NCI-H2196 (cell line): Measurements from ENCODE around the gene STX18.
"Not testable (repeated sequence)": the region's sequence is repeated elsewhere in the genome, so short reads cannot be mapped to it uniquely, and the experiment has no call there.

Experiments
- DNase-seq: peaks from one replicate; lab custom pipeline; 2025; ENCODE audit not compliant: unreplicated experiment; lab: John Stamatoyannopoulos, UW

STX18 gene

GRCh38 chr4:4555916-4556315 is 14.1 kb upstream of the STX18 start:
- DNase-seq, result no peak

DNA sequence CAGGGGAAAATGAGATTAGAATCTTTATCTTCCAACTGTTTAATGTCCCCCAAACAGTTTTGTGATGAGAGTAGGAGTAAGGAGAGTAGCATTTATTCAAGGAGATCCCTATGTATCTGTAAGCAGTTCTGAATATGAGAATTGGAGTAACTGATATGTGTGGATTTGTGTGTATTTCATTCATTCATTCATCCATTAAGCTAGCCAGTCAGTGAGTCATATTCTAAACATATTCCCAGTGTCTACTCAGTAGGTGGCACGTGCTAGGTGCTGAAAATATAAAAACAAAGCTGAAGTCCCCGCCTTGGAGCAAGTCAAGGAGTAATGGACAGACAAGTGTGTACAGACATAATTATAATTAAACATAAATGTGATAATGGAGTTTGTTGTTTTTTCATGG is 12.4 kb upstream of the STX18 start:
- no peak for DNase-seq

- DNase-seq, result not testable (repeated sequence)
Observed at GRCh38 chr4:4552042-4552441, 10.2 kb upstream of the STX18 start.

DNA sequence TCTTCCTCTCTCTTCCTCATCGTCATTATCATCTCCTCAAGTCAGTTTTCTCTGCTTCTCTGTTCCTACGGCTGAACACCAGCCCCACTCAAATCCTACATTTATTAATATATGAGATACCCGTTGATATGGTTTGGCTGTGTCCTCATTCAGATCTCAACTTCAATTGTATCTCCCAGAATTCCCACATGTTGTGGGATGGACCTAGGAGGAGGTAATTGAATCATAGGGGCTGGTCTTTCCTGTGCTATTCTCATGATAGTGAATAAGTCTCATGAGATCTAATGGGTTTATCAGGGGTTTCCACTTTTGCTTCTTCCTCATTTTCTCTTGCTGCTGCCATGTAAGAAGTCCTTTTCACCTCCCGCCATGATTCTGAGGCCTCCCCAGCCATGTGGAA is 8.3 kb upstream of the STX18 start:
- not testable (repeated sequence) for DNase-seq

DNA sequence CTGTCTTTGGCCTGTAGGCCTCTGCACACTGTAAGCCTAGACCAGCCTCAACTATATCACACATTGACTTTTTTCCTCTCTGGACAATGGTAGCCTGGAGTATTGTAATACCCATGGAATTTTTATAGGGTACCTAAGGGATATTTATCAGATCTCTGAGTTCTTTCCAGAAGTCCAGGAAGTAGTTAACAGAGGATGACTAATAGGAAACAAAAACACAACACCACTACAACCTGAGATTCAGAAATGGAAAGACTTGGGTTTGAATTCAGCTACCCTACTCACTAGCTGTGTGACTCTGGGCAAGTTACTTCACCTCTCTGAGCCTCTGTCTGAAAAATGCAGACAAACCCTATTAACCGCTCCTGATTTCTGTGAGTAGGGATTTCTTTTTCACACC is 7.7 kb upstream of the STX18 start:
- DNase-seq, result no peak

DNA sequence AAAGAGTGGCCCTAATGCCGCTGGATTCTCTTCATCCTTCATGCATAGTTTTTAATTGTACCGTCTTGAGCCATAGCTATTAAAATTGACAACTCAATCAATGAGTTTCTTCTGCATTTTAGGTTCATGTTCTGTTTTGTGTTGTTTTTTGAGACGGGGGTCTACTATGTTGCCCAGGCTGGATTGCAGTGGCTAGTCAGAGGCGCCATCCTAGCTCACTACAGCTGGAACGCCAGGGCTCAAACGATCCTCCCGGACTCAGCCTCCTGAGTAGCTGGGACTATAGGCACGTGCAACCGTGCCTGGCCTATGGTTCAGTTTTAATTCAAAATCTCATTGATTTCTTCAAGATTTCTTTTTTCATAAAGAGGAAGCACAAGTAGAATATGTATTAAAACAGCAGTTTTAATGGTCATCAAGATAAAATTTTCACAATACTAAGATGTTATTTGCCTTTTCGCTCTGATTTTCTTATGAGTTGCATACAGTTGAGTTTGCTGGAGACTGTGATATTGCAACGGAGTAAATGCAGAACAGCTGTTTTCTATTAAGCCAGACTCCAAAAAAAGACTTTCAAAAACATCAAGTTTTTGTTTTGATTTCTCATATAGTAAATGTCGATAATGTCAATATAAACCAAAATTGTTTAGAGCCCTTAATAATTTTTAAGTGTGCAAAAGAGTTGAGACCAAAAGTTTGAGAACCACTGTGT is 1.1 kb upstream of the STX18 start:
- DNase-seq, result no peak

GRCh38 chr4:4541040-4541631 is 712 bp downstream of the STX18 start:
- no peak for DNase-seq

DNA sequence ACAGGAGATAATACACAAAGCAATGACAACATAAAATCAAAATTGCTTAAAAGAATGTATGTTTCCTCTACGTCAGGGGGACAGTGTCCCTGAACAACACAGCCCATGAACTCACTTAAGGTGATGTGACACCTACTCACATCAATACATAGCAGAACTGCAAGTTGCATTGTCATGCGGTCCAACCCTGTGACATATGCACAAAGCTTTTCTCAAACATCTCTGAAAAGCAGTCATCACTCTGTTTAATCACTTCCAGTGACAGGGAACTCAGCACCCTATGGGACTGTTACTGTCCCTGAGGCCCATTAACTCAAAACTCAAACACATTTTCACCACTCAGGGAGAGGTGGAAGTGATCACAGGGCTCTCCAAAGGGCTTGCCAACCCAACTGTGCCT is 2.4 kb downstream of the STX18 start:
- DNase-seq, result no peak

DNA sequence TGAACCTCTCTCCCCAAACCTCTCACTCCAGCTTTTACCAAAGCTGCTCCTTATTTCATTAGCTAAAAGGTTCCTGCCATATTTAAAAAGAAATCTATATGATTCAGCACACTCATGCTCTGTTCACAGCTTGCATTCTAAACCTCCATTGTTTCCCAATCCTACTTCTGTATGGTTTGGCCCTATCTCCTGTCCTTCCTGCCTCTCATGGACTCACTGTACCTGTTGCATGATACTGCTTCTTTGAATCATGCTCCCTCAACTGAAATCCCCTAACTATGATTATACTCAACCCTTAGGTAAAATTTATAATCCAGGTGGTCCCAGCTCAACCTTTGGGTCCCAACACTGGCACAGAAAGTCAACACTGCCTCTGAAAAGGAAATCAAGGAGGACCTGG is 6.3 kb downstream of the STX18 start:
- no peak for DNase-seq

- no peak for DNase-seq
Observed at GRCh38 chr4:4534515-4535145, 7.2 kb downstream of the STX18 start.

DNA sequence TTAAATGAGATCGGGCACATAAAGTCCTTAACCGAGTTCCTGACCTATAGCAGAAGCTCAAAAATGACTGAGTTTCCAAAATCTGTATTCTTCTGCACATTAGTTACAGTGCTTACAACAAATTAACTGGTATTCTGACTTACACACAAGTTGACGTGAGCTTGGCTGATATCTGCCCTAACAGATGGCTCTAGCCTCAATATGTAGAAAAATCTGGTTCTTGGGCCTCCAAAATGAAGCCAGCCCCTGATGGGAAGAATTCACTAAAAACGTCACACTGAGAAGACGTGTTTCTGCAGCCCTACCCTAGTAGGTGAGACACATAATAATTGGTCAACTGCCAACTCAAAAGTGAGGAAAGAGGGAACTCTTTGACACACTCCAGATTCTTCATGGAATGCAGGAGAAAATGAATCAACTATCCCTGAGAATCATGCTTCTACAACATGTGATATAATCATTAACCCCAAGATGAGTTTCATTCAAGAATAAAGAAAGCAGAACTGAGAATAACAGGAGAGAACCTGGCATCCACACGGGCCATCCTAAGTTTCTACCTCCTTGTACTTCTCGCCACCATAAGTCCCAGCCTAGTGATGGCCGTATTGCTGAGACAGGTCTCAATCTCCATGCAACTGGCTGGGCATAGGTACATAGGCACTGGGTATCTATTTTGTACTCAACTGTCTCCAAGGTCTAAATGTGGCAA is 8.2 kb downstream of the STX18 start:
- no peak for DNase-seq

DNA sequence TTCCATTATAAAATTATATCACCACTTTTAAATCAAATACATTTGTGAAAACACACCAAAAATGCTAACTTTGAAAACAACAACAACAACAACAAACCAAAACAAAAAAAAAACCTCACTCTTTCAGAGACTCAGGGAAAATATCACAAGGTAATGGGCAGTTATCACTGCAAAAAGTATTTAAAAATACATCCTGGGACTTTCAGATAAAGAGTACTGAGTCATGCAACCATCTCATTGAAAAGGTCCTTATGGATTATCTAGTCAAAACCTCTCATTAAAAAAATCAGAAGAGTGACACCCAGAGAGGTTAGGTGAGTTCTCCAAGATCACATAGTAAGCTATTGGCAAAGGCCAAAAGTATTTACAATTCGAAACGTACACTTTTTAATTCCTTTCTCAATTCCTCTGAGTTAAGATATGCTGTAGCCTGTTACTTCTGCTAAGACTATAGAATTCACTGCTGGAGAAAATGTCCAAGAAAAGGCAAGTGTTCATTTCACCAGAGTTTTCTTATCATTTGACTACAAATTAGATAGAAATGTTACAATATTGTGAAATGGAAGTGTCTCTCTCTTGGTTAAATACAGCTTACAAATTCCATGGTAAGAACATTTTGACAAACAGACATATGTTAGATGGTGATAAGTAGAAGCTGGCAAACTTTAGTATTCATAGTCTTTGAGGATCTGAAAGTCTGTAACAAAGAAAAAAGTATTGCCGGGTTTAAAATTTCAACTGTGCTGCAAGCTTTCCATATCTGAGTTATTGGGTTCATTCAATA is 9.3 kb downstream of the STX18 start:
- DNase-seq, result no peak

GRCh38 chr4:4529392-4529791 is 12.5 kb downstream of the STX18 start:
- DNase-seq, result no peak

DNA sequence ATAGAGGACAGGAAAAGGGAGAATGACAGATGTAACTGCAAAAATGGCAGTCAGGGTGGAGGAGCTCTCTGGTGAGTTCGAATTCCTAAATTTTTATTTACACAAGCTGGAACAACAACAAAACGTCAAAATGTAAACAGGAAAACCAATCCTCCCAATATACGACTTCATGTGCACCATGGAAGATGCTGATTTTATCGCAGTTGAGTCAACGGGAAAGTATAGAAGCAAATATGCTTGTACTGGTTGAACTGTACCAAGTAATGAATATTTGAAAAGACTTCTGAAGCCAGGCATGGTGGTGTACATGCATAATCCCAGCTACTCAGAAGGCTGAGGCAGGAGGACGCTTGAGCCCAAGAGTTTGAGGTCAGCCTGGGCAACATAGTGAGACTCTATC is 15.4 kb downstream of the STX18 start:
- DNase-seq, result no peak

DNA sequence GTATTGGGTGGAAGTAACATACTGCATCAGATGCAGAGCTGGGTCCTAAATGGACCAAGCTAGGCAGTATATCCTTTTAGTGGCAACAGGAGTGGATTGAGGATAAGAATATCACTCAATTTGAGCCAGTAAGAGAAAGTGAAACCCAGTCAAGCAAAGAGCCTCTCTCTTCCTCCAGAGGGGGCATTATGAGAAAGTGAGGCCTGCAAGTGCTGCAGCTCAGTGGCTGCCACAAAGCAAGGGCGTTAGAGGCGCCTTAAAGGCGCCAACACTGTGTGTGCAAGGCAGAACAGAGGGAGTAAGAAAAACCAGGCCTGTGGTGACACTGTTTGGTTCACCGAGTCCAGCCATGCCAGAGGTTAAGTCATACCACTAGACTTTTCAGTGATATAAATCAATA is 17.5 kb downstream of the STX18 start:
- DNase-seq, result no peak

DNA sequence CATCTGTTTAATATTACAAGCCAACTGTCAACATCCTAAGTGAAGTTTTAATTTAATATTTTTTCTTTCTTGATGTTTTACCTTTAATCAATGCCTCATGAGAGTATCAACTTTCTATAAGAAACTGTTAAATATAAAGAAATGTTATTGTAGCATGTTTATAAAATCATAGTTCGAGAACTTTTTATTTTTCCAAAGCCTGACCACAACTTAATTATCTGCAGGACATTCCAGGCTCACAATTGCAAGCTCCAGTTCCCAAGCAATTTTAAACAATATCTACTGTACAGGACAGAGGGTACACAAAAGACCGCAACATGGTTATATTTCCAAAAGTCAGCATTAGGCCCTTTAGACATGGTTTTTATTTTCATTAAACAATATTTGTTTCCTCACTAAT is 20.1 kb downstream of the STX18 start:
- no peak for DNase-seq

DNA sequence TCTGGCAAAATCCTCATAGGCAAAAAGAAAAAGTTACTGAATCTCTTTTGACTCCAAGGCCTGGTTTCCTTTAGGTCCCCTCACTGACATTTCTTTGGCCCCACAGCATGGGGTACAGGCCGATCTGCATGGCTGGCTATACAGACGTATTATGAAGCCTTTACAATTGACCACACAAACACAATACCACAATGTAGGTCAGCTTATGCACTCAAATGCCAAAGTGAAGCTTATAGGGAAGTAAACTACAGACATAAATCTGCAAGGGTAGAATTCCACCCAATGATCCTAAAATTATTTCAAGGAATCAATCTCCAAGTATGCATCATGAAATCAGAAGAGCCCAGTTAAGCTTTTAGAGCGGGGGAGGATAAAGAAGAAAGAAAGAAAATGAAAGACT is 20.7 kb downstream of the STX18 start:
- no peak for DNase-seq

GRCh38 chr4:4519297-4519894 is 22.5 kb downstream of the STX18 start:
- DNase-seq, result peak; percentile 14

DNA sequence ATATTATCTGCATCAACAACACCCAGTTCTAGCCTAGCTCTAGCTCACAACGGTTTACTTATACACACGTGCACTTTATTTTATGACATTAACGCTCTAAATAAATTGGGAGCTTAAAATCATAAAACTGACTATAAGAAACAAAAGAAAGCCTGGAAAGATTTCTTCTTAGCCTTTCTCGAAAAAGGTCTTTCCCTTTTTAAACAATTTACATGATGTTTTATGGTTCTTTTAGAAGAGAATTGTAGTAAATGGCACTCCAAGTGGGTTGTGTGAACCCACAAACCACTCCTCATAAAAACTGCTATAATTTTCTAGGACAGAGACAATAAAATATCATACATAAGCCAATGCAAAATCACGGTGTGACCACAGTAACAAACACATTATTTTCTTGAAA is 23.1 kb downstream of the STX18 start:
- DNase-seq, result no peak

- DNase-seq, result no peak
Observed at GRCh38 chr4:4514786-4515185, 27.1 kb downstream of the STX18 start.

- no peak for DNase-seq
Observed at GRCh38 chr4:4512282-4512681, 29.6 kb downstream of the STX18 start.
